Measurements from ENCODE around the gene TAF7. TPM values are rescaled to one million over a fixed set of nuclear protein-coding genes. Genes with fewer than 3 reads are reported as not detected.

The TAF7 gene
- total RNA-seq: 10 to 100 TPM; 41.1 to 77.9 (median 50.1) TPM

- TF ChIP-seq, protein P1, sequence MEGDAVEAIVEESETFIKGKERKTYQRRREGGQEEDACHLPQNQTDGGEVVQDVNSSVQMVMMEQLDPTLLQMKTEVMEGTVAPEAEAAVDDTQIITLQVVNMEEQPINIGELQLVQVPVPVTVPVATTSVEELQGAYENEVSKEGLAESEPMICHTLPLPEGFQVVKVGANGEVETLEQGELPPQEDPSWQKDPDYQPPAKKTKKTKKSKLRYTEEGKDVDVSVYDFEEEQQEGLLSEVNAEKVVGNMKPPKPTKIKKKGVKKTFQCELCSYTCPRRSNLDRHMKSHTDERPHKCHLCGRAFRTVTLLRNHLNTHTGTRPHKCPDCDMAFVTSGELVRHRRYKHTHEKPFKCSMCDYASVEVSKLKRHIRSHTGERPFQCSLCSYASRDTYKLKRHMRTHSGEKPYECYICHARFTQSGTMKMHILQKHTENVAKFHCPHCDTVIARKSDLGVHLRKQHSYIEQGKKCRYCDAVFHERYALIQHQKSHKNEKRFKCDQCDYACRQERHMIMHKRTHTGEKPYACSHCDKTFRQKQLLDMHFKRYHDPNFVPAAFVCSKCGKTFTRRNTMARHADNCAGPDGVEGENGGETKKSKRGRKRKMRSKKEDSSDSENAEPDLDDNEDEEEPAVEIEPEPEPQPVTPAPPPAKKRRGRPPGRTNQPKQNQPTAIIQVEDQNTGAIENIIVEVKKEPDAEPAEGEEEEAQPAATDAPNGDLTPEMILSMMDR (IDR thresholded peaks at IDR 0.05; ENCODE audit: low read depth): no peak
Measured at GRCh38 chr5:141320225-141321169, at the start of gene TAF7. Gene TAF7, minus strand, starts transcription at chr5:141320784. Its CDS starts 740 bp downstream, at chr5:141320044.

DNA sequence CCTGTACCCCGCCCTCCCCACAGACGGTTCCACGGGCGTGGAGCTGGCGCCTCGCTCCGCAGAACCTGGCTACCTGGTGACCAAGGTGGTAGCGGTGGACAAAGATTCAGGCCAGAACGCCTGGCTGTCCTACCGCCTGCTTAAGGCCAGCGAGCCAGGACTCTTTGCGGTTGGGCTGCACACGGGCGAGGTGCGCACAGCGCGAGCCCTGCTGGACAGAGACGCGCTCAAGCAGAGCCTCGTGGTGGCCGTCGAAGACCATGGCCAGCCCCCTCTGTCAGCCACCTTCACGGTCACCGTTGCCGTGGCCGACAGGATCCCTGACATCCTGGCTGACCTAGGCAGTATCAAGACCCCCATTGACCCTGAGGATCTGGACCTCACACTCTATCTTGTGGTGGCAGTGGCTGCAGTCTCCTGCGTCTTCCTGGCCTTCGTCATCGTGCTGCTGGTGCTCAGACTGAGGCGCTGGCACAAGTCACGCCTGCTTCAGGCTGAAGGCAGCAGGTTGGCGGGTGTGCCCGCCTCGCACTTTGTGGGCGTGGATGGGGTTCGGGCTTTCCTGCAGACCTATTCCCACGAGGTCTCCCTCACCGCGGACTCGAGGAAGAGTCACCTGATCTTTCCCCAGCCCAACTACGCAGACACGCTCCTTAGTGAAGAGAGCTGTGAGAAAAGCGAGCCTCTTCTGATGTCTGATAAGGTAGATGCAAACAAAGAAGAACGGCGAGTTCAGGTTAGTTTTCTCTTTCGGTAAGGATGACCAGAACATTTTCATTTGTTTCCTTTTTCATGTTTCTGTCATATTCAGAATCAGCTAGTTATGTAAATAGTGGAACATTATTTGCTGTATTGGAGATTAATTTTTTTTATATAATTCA lies 45.7 kb upstream of the TAF7 start:
- TF ChIP-seq, protein P1 (IDR thresholded peaks at IDR 0.05; ENCODE audit: low read depth): no peak

DNA sequence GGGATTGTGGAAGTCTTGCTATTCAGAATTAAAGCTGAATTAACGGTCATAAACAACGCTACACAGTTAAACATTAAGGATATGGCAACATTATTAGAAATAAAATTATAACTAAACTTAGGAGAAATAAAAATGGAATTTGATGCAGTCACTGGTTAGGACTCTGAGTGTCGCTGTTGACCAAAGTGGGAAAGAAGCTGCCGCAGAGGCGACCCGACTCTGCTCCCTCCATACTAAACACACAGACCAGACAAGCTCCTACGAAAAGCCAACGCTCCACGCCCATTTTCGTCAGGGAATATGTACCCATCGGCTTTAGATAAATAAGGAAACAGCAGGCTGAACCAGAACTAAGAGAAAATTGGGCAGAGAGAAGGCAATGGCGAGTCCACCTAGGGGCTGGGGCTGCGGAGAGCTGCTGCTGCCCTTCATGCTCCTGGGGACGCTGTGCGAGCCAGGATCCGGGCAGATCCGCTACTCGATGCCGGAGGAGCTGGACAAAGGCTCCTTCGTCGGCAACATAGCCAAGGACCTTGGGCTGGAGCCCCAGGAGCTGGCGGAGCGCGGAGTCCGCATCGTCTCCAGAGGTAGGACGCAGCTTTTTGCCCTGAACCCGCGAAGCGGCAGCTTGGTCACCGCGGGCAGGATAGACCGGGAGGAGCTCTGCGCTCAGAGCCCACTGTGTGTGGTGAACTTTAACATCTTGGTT lies 43.5 kb upstream of the TAF7 start, which contains the start of gene PCDHGA5:
PCDHGA5 (plus strand) TSS at position 211 of the 709 bp plus-strand sequence; CDS start at position 380, 169 bp downstream.
- TF ChIP-seq, protein P1 (IDR thresholded peaks at IDR 0.05; ENCODE audit: low read depth): no peak

DNA sequence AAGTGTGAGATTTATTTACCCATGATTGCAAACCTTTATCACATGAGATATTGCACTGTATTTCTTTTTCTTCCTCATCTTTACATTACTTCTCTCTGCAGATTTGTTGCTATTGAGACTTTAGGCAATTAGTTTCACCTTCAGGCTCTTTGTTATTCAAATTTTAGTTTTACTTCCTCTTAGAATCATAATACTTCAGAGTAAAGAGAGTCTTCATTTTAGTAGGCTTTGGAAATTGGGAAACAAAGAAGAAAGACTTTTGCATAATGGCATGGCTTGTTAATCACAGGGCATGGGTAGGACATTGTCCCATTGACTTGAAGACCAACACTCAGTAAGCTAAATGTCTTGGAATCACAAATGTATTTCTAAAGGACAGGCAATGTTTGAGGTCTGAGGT lies 42.1 kb upstream of the TAF7 start:
- TF ChIP-seq, protein P1 (IDR thresholded peaks at IDR 0.05; ENCODE audit: low read depth): no peak

DNA sequence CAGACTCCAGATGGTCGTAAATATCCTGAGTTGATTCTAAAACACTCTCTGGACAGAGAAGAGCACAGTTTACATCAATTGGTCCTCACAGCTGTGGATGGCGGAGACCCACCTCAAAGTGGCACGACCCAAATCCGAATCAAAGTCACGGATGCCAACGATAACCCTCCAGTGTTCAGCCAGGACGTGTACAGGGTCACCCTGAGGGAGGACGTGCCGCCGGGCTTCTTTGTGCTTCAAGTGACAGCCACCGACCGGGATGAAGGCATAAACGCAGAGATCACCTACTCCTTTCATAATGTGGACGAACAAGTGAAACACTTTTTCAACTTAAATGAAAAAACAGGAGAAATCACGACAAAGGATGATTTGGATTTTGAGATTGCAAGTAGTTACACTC lies 40.1 kb upstream of the TAF7 start:
- TF ChIP-seq, protein P1 (IDR thresholded peaks at IDR 0.05; ENCODE audit: low read depth): no peak

- TF ChIP-seq, protein P1 (IDR thresholded peaks at IDR 0.05; ENCODE audit: low read depth): no peak
Measured at GRCh38 chr5:141359790-141360426, 39.3 kb upstream of the TAF7 start, which contains the start of gene PCDHGB2. Gene PCDHGB2, plus strand, starts transcription at chr5:141359994. Its CDS starts 142 bp downstream, at chr5:141360136.

Data from subcutaneous adipose tissue (tissue), 4 donors.